GM18505 (cell line): Measurements from ENCODE around the gene ANKRD11.

Experiments used
- ATAC-seq: cut with Tn5 transposase; IDR thresholded peaks from one replicate; pipeline ENCODE4 v1.9.1; 2021; ENCODE audit not compliant: unreplicated experiment
- POLR2A ChIP-seq: IDR thresholded peaks from 4 replicates; pipeline ENCODE4 v1.6.1; 2011; ENCODE audit warnings: borderline replicate concordance; ENCODE audit not compliant: insufficient read depth, insufficient read length; ENCODE audit errors: extremely low read depth

Gene ANKRD11

DNA sequence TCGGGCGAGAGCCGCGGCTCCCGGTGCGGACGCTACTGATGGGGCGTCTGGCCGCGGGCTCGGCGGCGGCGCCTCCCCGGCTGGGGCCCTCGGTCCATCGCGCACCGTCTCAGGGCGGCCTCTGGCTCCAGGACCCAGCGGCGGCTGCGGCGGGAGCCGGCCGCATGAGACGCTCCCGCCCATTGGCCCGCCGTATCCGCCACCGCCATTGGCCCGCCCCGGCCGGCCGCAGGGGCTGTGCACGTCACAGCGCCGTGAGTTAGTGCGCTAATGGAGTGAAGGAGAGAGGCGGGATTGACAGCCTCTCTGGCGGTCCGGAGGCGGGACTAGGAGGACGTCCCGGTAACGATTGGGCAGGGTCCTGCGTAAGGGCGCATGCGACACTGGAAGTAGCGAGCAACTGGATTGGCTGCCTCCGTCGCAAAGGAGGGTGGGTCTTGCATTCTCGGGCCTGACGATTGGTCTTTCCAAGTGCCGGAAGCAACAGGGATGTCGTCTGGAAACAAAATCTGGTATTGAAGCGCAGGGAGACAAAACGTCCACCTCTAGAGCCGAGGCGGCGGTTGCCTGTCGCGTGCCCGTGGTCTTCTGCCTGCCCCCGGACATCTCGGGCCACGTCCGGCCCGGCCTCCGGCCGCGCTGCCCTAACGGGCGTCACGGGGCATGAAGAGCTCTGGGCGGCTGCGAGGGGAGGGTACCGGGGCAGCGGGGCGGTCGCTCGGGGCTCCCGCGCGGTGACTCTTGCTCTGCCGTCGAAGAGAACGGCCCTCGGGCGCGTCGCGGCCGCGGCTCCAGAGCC is at the start of gene ANKRD11:
Gene ANKRD11, minus strand, starts transcription at position 123 of the 799 bp plus-strand sequence. CDS start 173,542 bp downstream, outside the sequence.
- peak; percentile 77 for ATAC-seq
- peak; percentile 81 for TF ChIP-seq POLR2A

DNA sequence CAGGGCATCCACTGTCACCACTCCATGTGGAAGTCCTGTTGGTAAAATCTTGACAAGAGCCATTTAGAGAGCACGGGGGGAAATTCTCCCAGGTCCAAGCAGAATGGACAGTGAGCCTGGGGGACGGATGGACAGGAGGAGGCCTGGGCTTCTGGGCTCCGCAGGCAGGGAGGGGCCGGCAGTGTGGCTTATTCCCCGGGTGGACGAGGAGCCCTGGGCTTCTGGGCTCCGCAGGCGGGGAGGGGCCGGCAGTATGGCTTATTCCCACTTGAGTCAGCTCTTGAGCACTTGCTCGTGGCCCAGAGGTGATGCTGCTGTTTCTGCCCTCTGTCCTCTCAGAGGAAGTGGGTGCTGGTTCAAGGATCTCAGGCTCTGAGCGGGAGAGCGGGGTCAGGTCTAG is 47.9 kb upstream of the ANKRD11 start:
- no peak for TF ChIP-seq POLR2A

DNA sequence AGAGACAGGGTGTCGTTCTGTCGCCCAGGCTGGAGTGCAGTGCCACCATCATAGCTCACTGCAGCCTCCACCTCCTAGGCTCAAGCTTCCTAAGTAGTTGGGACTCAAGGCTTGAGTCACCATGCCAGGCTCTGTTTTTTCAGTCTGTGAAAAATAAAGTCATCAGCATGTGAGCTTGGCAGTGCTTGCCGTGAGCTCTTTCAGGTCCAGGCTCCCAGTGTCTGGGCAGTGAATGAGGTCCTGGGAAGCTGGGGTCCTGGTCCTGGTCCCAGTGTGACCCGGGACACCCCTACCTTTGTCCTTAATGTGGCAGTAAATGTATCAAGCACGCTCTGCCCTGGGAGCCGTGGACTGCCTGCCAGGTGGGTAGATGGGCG is 47.2 kb upstream of the ANKRD11 start:
- no peak for ATAC-seq
- TF ChIP-seq POLR2A, result no peak

More for the DNA sequence above, 47.9 kb upstream of the ANKRD11 start:
- no peak for ATAC-seq

DNA sequence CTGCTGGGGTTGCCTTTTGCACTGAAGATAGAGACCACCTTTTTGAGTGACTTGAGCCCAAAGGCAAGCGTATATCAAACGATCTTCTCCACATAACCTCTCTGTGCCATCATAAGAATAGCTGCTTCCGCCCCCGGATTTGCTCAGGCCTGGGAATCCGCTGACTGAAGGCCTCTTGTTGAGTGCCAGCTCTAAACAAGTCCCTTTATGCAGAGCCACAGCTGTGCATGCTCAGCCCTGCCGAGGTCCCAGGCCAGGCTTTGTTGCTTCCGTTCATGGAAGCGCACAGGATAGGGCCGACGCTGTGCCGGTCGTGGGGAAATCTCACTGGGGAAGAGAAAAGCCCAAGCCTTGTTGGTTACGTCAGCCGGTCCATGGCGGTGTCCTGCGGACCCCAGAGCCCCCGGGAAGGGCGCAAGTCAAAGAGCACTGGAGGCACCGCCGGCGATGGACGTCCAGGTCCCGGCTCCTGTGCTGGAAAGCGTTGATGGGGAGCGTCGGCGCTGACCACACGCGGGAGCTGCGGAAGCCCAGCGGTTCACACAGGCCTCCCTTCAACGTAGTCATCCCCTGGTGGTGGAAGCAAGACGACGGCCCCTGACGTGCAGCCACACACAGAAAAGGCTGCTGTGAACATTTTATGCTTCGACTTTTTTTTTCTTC is 46.7 kb upstream of the ANKRD11 start:
- no peak for TF ChIP-seq POLR2A
- ATAC-seq, result no peak

DNA sequence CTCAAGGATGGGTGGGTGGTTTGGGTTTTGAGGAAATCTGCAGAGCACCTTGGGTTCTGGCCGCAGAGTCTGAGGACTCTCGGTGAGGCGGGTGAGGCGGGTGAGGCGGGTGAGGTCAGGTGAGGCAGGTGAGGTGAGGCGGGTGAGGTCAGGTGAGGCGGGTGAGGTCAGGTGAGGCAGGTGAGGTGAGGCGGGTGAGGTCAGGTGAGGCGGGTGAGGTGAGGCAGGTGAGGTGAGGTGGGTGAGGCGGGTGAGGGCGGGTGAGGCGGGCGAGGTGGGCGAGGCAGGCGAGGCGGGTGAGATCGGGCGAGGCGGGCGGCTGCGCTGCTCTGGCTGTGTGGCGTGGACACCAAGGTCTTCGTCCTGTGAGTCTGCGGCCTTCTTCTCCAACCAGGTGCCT is 46.0 kb upstream of the ANKRD11 start:
- no peak for TF ChIP-seq POLR2A
- ATAC-seq, result no peak

DNA sequence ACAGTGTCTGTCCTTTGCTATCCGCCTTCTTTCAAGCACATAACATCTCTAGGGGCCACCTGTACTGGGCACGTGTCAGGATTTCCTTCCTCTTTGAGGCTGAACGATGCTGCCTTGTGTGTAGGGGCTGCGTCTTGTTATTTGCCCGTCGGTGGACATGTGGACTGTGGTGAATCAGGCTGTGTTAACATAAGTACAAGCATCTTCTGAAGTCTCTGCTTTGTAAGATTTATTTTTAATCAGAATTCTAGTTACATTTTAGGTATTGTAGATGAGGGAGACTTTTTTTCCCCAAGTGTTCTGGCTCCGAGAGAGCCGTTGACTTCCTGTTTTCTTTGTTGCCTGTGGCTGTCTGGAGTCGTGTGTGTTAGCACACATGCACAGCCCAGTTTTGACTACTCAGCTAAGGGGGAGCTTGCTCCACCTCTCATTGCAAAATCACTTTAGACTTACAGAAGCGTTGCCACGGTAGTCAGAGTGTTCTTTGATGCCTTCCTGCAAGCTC is 43.9 kb upstream of the ANKRD11 start:
- TF ChIP-seq POLR2A, result no peak
- no peak for ATAC-seq

DNA sequence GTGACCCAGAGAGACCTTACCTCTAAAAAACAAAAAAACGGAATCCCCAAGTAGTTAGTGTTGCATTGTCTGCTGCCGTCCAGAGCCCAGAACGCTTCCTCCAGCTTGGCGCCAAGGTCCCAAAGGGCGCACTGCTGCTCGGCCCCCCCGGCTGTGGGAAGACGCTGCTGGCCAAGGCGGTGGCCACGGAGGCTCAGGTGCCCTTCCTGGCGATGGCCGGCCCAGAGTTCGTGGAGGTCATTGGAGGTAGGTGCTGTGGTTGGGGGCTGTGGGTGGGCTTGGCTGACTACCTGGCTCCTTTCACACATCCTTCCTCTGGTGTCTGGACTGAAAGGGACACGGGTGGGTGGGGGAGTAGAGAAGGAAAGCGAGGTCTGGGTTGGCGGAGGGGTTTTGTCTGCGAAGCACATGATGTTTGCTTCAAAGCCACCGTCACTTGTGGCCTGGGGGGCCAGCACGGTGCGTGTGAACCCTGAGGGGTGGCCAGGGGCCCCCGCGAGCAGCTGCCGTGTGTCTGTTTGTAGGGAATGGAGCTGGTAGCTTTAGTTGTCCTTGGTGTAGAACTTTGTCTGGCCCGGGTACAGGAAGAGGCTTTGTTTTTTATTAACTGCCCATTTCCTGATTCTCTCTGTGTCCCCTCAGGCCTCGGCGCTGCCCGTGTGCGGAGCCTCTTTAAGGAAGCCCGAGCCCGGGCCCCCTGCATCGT is 41.6 kb upstream of the ANKRD11 start:
- TF ChIP-seq POLR2A, result no peak

DNA sequence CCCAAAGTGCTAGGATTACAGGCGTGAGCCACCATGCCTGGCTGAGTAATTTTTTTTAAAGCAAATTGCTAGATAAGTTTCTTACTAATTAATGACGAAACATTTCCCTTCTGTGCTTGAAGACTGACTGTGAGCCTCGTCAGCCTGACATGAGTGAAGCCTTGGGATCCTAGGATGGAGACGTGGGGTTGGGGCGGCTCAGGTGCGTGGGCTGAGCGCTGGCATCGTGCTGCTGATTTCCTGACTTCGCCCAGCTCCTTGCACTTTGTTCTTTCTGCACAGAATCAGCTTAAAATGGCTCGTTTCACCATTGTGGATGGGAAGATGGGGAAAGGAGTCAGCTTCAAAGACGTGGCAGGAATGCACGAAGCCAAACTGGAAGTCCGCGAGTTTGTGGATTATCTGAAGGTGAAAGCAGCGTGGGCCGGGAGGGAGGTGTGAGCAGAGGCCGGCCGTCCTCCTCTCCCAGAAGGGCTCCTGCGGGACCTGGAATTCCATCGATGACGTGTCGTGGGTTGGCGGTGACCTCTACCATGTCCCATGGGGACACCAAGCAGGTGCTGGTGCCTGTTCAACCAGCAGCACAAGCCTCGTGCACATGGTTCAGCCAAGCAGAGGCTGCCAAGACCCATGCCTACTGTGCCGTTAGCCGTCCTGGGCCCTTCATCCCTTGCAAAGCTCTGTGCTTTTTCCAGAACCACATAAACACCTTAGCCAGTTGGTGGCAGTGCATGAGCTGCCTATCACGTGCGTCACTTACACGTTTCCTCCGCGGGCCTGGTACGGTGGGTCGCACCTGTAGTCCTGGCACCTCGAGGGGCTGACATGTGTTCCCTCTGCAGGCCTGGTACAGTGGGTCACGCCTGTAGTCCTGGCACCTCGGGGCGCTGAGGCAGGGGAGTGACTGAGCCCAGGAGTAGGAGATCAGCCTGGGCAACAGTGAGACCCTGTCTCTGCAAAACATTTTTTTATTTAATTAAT is 40.3 kb upstream of the ANKRD11 start:
- no peak for TF ChIP-seq POLR2A
- no peak for ATAC-seq

More for the DNA sequence above, 41.6 kb upstream of the ANKRD11 start:
- ATAC-seq, result no peak

DNA sequence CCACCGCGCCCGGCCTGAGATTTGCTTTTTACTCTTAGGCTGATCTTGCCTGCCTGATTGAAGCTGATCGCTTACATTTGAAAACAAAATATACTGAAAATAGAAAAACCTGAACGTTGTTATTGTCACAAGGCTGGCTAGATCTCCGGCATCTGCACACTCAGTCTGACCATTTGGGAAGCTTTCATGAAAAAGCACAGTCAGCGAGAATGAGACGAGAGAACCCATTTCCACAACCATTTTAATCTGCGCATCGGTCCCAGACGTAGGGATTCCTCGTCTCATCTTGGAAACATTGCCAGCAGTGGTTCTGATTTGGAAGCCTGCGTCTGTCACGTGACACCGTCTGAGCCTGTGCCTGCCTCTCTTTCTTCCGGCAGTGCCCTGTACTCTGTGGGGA is 38.7 kb upstream of the ANKRD11 start:
- ATAC-seq, result no peak
- no peak for TF ChIP-seq POLR2A

DNA sequence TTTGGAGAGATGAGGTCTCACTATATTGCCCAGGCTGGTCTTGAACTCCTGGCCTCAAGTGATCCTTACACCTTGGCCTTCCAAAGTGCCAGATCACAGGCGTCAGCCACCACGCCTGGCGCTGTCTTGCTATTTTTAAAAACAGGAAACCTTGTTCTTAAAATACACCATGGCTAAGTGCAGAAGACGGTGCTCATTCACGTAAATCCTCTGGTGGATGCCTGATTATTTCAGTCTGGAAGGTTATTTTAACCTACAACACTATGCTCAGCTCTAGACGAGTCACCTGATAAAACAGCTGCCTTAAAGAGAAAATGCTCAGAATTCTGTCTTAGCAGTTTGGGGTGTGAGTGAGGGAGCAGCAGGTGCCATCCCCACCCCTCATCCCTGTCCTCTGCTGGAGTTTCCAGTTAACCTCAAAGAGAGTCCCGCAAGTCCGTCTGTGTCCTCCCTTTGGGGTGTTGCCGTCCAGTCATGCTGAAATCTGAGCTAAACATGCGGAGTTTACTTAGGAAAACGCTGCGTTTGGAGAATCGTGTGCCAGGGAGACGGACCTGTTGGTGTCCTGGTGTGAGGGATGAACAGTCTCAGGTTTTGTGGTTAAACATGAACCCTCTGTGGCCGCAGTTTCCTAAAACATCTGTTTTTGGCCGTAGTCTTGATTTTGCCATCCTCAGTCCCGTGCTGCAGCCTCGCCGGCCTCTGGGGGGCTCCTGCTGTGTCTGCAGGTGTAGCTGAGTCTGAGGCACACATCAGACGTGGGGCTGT is 35.0 kb upstream of the ANKRD11 start:
- no peak for TF ChIP-seq POLR2A
- no peak for ATAC-seq

DNA sequence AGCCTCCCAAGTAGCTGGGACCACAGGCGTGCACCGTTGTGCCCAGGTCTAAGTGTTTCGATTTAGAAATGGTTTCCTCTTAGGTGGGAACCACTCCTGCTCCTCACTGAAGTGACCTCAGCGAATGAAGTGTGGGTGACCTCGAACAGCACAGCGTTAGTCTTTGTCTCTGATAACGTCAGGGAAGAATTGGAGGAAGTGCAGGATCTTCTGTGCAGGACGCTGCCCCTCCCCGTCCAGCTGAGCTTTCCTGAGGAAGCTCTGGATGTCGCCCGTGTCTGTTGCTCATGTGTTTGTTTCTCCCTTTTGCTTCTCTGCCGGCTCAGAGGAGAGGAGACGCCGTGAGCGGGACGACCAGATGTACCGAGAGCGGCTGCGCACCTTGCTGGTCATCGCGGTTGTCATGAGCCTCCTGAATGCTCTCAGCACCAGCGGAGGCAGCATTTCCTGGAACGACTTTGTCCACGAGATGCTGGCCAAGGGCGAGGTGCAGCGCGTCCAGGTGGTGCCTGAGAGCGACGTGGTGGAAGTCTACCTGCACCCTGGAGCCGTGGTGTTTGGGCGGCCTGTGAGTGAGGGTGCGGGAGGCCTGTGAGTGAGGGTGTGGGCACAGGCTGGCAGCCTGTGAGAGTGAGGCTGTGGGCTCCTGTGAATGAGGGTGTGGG is 33.5 kb upstream of the ANKRD11 start:
- no peak for TF ChIP-seq POLR2A
- ATAC-seq, result no peak
